ENCODE results near the gene TMEM41A.

TMEM41A gene

GRCh38 chr3:185498503-185499396 lies at the start of gene TMEM41A:
Gene TMEM41A (minus strand): TSS chr3:185499035. CDS start chr3:185498961, 74 bp downstream.
- H3K4me1 Mint-ChIP-seq (ENCODE audit: low read depth): peaks cover 38% of the 10 kb centered on the region
- H3K27ac Mint-ChIP-seq: peak within 1 kb of the TSS; percentile 96
- peaks cover 46% of the 10 kb centered on the region for H3K36me3 Mint-ChIP-seq (ENCODE audit: low read depth)
- peaks cover 2% of the 10 kb centered on the region for H3K27me3 Mint-ChIP-seq
- H3K9me3 Mint-ChIP-seq: no peaks in the 10 kb centered on the region
- H3K4me3 Mint-ChIP-seq: peak within 1 kb of the TSS; percentile 97
- intact Hi-C loops (cut with micrococcal nuclease): loop anchor here (5.0 kb wide), 1 partner anchor 79 kb away; no protein-coding TSS in a partner anchor

- H3K9me3 Mint-ChIP-seq: no peaks in the 10 kb centered on the region
- H3K27ac Mint-ChIP-seq: no peak overlapping the region
- no peaks in the 10 kb centered on the region for H3K36me3 Mint-ChIP-seq (ENCODE audit: low read depth)
- no peak overlapping the region for H3K4me3 Mint-ChIP-seq
- peaks cover 7% of the 10 kb centered on the region for H3K27me3 Mint-ChIP-seq
- intact Hi-C loops (cut with micrococcal nuclease): no loop called here
- peaks cover 12% of the 10 kb centered on the region for H3K4me1 Mint-ChIP-seq (ENCODE audit: low read depth)
Measured at GRCh38 chr3:185540695-185541094, 41.9 kb upstream of the TMEM41A start.

GRCh38 chr3:185539934-185540333 lies 41.1 kb upstream of the TMEM41A start:
- Mint-ChIP-seq H3K27me3 (peaks cover 7% of the 10 kb centered on the region), H3K36me3 (ENCODE audit: low read depth) (no peaks in the 10 kb centered on the region), H3K9me3 (no peaks in the 10 kb centered on the region), H3K4me3 (no peak overlapping the region), H3K27ac (peak overlapping the region; percentile 6), H3K4me1 (ENCODE audit: low read depth) (peaks cover 12% of the 10 kb centered on the region)
- intact Hi-C loops (cut with micrococcal nuclease): no loop called here

GRCh38 chr3:185537369-185537970 lies 38.6 kb upstream of the TMEM41A start:
- no peaks in the 10 kb centered on the region for H3K36me3 Mint-ChIP-seq (ENCODE audit: low read depth)
- H3K27ac Mint-ChIP-seq: peak overlapping the region; percentile 72
- intact Hi-C loops (cut with micrococcal nuclease): no loop called here
- H3K27me3 Mint-ChIP-seq: peaks cover 7% of the 10 kb centered on the region
- H3K4me3 Mint-ChIP-seq: no peak overlapping the region
- no peaks in the 10 kb centered on the region for H3K9me3 Mint-ChIP-seq
- peaks cover 12% of the 10 kb centered on the region for H3K4me1 Mint-ChIP-seq (ENCODE audit: low read depth)

- Mint-ChIP-seq H3K4me3 (no peak overlapping the region), H3K9me3 (no peaks in the 10 kb centered on the region), H3K36me3 (ENCODE audit: low read depth) (no peaks in the 10 kb centered on the region), H3K27ac (no peak overlapping the region), H3K4me1 (ENCODE audit: low read depth) (peaks cover 12% of the 10 kb centered on the region), H3K27me3 (peaks cover 2% of the 10 kb centered on the region)
- intact Hi-C loops (cut with micrococcal nuclease): no loop called here
Measured at GRCh38 chr3:185534511-185534910, 35.7 kb upstream of the TMEM41A start.

GRCh38 chr3:185532901-185533300 lies 34.1 kb upstream of the TMEM41A start:
- no peak overlapping the region for H3K27ac Mint-ChIP-seq
- peaks cover 2% of the 10 kb centered on the region for H3K27me3 Mint-ChIP-seq
- intact Hi-C loops (cut with micrococcal nuclease): no loop called here
- H3K4me1 Mint-ChIP-seq (ENCODE audit: low read depth): peaks cover 10% of the 10 kb centered on the region
- no peaks in the 10 kb centered on the region for H3K9me3 Mint-ChIP-seq
- H3K36me3 Mint-ChIP-seq (ENCODE audit: low read depth): no peaks in the 10 kb centered on the region
- no peak overlapping the region for H3K4me3 Mint-ChIP-seq

- H3K4me1 Mint-ChIP-seq (ENCODE audit: low read depth): no peaks in the 10 kb centered on the region
- H3K27me3 Mint-ChIP-seq: peaks cover 3% of the 10 kb centered on the region
- intact Hi-C loops (cut with micrococcal nuclease): no loop called here
- H3K36me3 Mint-ChIP-seq (ENCODE audit: low read depth): no peaks in the 10 kb centered on the region
- H3K27ac Mint-ChIP-seq: no peak overlapping the region
- no peak overlapping the region for H3K4me3 Mint-ChIP-seq
- no peaks in the 10 kb centered on the region for H3K9me3 Mint-ChIP-seq
Measured at GRCh38 chr3:185530856-185531255, 32.0 kb upstream of the TMEM41A start.

GRCh38 chr3:185528532-185528931 lies 29.7 kb upstream of the TMEM41A start:
- Mint-ChIP-seq H3K9me3 (no peaks in the 10 kb centered on the region), H3K36me3 (ENCODE audit: low read depth) (no peaks in the 10 kb centered on the region), H3K27me3 (peaks cover 5% of the 10 kb centered on the region), H3K27ac (no peak overlapping the region), H3K4me1 (ENCODE audit: low read depth) (no peaks in the 10 kb centered on the region), H3K4me3 (no peak overlapping the region)
- intact Hi-C loops (cut with micrococcal nuclease): no loop called here

- Mint-ChIP-seq H3K36me3 (ENCODE audit: low read depth) (no peaks in the 10 kb centered on the region), H3K27me3 (peaks cover 6% of the 10 kb centered on the region), H3K27ac (no peak overlapping the region), H3K4me3 (no peak overlapping the region), H3K4me1 (ENCODE audit: low read depth) (no peaks in the 10 kb centered on the region), H3K9me3 (no peaks in the 10 kb centered on the region)
- intact Hi-C loops (cut with micrococcal nuclease): no loop called here
Measured at GRCh38 chr3:185527364-185527763, 28.5 kb upstream of the TMEM41A start.

GRCh38 chr3:185526349-185526951 lies 27.6 kb upstream of the TMEM41A start:
- H3K9me3 Mint-ChIP-seq: no peaks in the 10 kb centered on the region
- peaks cover 9% of the 10 kb centered on the region for H3K27me3 Mint-ChIP-seq
- intact Hi-C loops (cut with micrococcal nuclease): no loop called here
- H3K27ac Mint-ChIP-seq: no peak overlapping the region
- H3K36me3 Mint-ChIP-seq (ENCODE audit: low read depth): no peaks in the 10 kb centered on the region
- H3K4me3 Mint-ChIP-seq: no peak overlapping the region
- H3K4me1 Mint-ChIP-seq (ENCODE audit: low read depth): no peaks in the 10 kb centered on the region

- Mint-ChIP-seq H3K36me3 (ENCODE audit: low read depth) (no peaks in the 10 kb centered on the region), H3K27me3 (peaks cover 23% of the 10 kb centered on the region), H3K9me3 (no peaks in the 10 kb centered on the region), H3K4me3 (no peak overlapping the region), H3K4me1 (ENCODE audit: low read depth) (no peaks in the 10 kb centered on the region), H3K27ac (no peak overlapping the region)
- intact Hi-C loops (cut with micrococcal nuclease): no loop called here
Measured at GRCh38 chr3:185521349-185522138, 22.7 kb upstream of the TMEM41A start.

GRCh38 chr3:185519021-185519420 lies 20.2 kb upstream of the TMEM41A start:
- Mint-ChIP-seq H3K4me3 (no peak overlapping the region), H3K27ac (no peak overlapping the region), H3K27me3 (peaks cover 26% of the 10 kb centered on the region), H3K9me3 (no peaks in the 10 kb centered on the region), H3K4me1 (ENCODE audit: low read depth) (no peaks in the 10 kb centered on the region), H3K36me3 (ENCODE audit: low read depth) (no peaks in the 10 kb centered on the region)
- intact Hi-C loops (cut with micrococcal nuclease): no loop called here

- no peaks in the 10 kb centered on the region for H3K9me3 Mint-ChIP-seq
- no peak overlapping the region for H3K27ac Mint-ChIP-seq
- intact Hi-C loops (cut with micrococcal nuclease): no loop called here
- H3K36me3 Mint-ChIP-seq (ENCODE audit: low read depth): no peaks in the 10 kb centered on the region
- peaks cover 30% of the 10 kb centered on the region for H3K27me3 Mint-ChIP-seq
- no peak overlapping the region for H3K4me3 Mint-ChIP-seq
- no peaks in the 10 kb centered on the region for H3K4me1 Mint-ChIP-seq (ENCODE audit: low read depth)
Measured at GRCh38 chr3:185517387-185518130, 18.7 kb upstream of the TMEM41A start.
